ENCODE results near the gene GFRA1.
"Not testable (repeated sequence)": the region's sequence is repeated elsewhere in the genome, so short reads cannot be mapped to it uniquely, and the experiment has no call there.

The GFRA1 gene

GRCh38 chr10:116195039-116195438 lies 78.0 kb downstream of the GFRA1 start:
- DNase-seq = no peak

- DNase-seq = no peak
Observed at GRCh38 chr10:116194061-116194460, 78.9 kb downstream of the GFRA1 start.

- no peak for DNase-seq
Observed at GRCh38 chr10:116190883-116191282, 82.1 kb downstream of the GFRA1 start.

GRCh38 chr10:116186273-116186672 lies 86.7 kb downstream of the GFRA1 start:
- no peak for DNase-seq

- DNase-seq = no peak
Observed at GRCh38 chr10:116185199-116185867, 87.7 kb downstream of the GFRA1 start.

GRCh38 chr10:116184512-116184794 lies 88.6 kb downstream of the GFRA1 start:
- no peak for DNase-seq

GRCh38 chr10:116183733-116184511 lies 89.1 kb downstream of the GFRA1 start:
- DNase-seq = no peak

- DNase-seq = no peak
Observed at GRCh38 chr10:116182426-116182825, 90.6 kb downstream of the GFRA1 start.

GRCh38 chr10:116178086-116178605 lies 94.9 kb downstream of the GFRA1 start:
- DNase-seq = no peak

GRCh38 chr10:116175231-116175630 lies 97.8 kb downstream of the GFRA1 start:
- DNase-seq = no peak

GRCh38 chr10:116171505-116171904 lies 101.5 kb downstream of the GFRA1 start:
- no peak for DNase-seq

GRCh38 chr10:116170815-116171250 lies 102.2 kb downstream of the GFRA1 start:
- DNase-seq = no peak

- DNase-seq = no peak
Observed at GRCh38 chr10:116169782-116170445, 103.1 kb downstream of the GFRA1 start.

- DNase-seq = no peak
Observed at GRCh38 chr10:116168745-116169144, 104.3 kb downstream of the GFRA1 start.

GRCh38 chr10:116168329-116168728 lies 104.7 kb downstream of the GFRA1 start:
- DNase-seq = no peak

GRCh38 chr10:116165941-116166340 lies 107.1 kb downstream of the GFRA1 start:
- DNase-seq = not testable (repeated sequence)

- no peak for DNase-seq
Observed at GRCh38 chr10:116164291-116164690, 108.7 kb downstream of the GFRA1 start.

- no peak for DNase-seq
Observed at GRCh38 chr10:116163333-116164131, 109.5 kb downstream of the GFRA1 start.

GRCh38 chr10:116162851-116163250 lies 110.2 kb downstream of the GFRA1 start:
- DNase-seq = no peak

GRCh38 chr10:116160271-116160670 lies 112.7 kb downstream of the GFRA1 start:
- no peak for DNase-seq

- DNase-seq = no peak
Observed at GRCh38 chr10:116159197-116159596, 113.8 kb downstream of the GFRA1 start.

- DNase-seq = no peak
Observed at GRCh38 chr10:116158036-116158435, 115.0 kb downstream of the GFRA1 start.

GRCh38 chr10:116157485-116157884 lies 115.5 kb downstream of the GFRA1 start:
- DNase-seq = no peak
